GM12872 (cell line): ENCODE data around the gene VWCE.

Experiments used
- TF ChIP-seq, protein P1 (sequence below): IDR thresholded peaks from 3 replicates; pipeline ENCODE4 v1.5.1; 2011; ENCODE audit warnings: low read depth, mild to moderate bottlenecking, low read length, moderate library complexity; ENCODE audit not compliant: insufficient read depth

The VWCE gene

DNA sequence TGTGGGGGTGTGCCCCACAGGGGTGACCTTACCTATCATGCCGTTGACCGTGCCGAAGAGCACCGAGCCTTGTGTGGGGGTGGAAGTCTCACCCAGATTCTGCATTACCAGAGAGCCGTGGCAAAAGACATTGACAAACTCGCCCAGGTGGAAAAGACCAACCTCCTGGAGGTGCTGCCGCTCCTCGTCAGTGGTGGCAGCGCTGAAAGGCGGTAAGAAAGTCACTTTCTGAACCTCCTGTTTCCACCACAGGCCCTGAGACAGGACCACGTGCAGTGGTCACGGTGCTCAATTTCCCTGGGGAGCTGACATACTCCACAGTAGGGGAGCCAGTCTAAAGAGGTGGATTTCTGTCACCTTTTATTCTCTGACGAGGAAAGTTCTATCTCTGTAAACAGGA, 7.4 kb upstream of the VWCE start:
- TF ChIP-seq, protein P1, sequence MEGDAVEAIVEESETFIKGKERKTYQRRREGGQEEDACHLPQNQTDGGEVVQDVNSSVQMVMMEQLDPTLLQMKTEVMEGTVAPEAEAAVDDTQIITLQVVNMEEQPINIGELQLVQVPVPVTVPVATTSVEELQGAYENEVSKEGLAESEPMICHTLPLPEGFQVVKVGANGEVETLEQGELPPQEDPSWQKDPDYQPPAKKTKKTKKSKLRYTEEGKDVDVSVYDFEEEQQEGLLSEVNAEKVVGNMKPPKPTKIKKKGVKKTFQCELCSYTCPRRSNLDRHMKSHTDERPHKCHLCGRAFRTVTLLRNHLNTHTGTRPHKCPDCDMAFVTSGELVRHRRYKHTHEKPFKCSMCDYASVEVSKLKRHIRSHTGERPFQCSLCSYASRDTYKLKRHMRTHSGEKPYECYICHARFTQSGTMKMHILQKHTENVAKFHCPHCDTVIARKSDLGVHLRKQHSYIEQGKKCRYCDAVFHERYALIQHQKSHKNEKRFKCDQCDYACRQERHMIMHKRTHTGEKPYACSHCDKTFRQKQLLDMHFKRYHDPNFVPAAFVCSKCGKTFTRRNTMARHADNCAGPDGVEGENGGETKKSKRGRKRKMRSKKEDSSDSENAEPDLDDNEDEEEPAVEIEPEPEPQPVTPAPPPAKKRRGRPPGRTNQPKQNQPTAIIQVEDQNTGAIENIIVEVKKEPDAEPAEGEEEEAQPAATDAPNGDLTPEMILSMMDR, result no peak

DNA sequence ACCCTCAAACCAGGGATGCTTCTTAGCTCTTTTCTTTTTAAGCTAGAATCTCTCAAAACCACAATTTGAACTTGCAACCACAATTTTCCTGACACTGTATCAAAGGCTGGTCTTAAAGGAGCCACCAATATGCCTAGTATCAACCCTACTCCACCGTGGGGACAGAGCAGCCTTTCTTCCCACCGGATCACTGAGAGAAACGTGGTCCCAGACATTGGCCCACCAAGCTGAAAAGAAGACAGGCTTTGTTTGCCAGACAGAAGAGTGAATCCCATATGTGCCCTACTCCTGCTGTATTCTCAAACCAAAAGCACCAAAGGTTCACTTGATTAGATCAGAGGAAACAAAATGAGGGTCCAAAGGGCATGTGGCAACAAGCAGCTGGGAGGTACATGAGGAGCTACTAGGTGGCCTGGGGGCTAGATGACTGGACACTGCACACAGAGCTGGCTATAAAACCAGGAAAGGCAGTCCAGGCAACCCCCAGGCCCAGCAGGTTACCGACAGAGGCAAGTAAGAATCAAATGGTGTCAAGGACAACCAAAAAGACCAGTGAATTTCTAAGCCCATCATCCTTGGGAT, 3.6 kb upstream of the VWCE start:
- TF ChIP-seq, protein P1, result no peak

DNA sequence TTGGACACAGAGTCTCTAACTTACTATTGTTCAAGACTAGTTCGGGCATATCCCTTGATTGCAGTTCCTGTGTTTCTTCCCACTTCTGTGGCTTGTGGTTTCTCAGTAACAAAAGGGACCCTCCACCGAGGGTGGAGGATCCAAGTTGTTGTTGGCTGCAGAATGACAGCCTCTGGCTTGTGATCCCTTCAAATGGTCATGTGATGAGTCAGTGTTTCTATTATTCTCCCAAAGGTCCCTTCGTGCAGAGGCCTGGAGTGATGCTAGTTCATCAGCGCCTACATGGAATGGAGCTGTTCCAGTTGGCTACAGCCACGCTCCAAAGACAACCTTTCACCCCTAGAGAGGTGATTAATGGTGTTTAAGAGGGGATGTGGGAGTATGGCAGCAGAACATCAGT, 2.6 kb upstream of the VWCE start:
- TF ChIP-seq, protein P1, result no peak

DNA sequence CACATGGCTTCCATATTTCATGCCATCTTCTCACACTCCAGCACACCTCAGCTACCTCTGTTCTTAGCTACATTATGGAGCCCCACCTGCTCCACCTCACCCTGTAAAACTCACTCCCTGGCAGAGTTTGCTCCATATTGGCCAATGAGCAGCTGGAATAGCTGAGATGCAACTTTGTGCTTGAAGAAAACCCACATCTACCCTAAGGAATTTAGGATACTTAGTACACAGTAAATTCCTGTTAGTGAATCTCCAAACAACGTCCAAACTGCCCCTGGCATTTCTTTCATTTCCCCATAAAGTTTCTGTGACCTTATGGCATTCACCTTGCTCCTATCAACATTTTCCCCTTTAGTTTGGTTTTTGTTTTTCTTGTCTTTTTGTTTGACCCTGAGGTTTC, 2.2 kb upstream of the VWCE start:
- TF ChIP-seq, protein P1, result no peak

DNA sequence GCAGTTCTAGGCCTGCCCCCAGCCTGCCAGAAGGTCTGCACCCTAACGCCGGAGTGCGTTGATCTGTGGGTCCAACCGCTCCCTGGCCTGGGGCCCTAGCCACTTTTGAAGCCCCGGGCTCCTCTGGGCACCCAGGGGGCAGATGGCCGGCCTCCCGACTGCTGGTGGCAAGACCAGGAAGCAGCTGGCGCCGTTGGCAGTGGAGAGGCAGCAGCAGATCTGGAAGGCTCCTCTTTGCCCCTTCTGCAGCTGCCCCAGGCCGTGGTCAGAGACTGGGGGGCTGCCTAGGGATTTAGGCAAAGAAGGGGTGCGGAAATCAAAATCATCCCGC, 445 bp upstream of the VWCE start:
- TF ChIP-seq, protein P1, result no peak

DNA sequence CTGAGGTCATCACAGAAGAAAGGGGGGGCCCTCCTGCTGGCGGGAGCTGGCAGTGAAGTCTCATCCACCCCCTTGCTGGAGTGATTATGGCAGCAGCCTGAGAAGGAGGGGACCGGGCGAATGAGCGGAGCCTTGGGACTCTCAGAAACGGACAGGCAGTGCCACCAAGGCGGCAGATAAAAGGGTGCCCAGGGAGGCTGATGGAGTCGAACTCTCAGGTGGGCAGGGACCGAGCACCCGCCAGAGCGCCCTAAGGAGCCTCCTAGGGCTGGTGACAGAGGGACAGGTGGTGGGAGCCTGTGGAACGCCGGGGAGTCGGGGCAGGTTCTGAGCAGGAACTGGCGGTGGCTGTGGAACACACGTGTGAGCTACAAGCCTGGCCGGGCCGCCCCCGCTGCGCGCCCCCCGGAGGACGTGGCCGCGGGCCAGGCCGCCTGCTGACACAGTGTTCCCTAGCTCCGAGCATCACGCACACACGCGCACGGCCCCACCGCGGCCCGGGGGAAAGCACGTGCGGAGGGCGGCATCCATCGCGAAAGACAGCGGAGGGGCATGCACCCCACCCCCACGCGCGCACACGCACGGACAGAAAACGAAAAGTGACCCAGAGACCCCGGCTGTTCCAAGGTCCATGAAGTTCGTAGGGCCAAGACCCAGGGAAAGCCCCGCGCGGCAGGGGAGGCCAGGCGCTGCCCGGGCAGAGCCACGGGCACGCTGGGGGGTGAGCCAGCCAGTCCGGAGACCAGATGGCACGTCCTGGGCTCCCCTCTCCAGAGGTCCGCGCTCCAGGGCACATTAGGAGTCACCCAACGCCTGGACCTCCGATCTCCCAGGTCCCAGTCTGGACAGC, 1.0 kb downstream of the VWCE start:
- TF ChIP-seq, protein P1, result peak; percentile 20; the same call in 1 of the 3 replicates

DNA sequence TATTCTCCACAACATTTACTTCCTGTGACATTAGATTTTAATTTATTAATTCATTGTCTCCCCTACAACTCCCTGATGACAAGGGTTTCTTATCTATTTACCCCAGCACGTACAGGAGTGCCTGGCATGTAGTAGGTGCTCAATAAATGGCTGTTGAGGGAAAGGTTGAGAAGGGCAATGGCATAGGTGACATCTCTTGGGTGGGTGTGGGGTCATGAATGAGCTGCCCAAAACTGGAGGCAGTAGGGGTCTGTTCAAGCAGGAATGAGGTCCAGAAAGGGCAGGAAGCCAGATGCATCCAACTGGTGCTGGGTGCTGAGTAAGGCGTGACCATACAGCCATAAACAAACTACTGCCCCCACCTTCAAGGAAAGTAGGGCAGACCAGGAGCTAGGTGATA, 2.8 kb downstream of the VWCE start:
- TF ChIP-seq, protein P1, result no peak
